K562 (cell line): ENCODE data around the gene CYP2W1. TPM values are rescaled to one million over a fixed set of nuclear protein-coding genes. Genes with fewer than 3 reads are reported as not detected.
A peak's percentile ranks its signal among the peaks of the same experiment; 100 is the strongest.

Experiments used
- ATAC-seq: fragments of 200-7000 bp; cut with Tn5 transposase; 3 replicates; pipeline ENCODE4 v1.9.1; 2020; ENCODE audit warnings: moderate library complexity
- BruUV-seq: library from RNA; stranded (reverse); fragments of 400-500 nt; replicated peaks from 2 replicates; lab custom pipeline; 2021; lab: Mats Ljungman, UMichigan
- CTCF ChIA-PET: fragments of 300-600 bp; formaldehyde crosslinking; extraction: SDS; loops from one replicate; lab custom pipeline; 2021; ENCODE audit warnings: low intra/inter-chr PET ratio; lab: Yijun Ruan, JAX
- POLR2A ChIA-PET: fragments of 300-600, 350-650 bp; sonication (Branson Sonifier 250); formaldehyde crosslinking; extraction: SDS; loops from one replicate; lab custom pipeline; 2021; ENCODE audit warnings: antibody characterized with exemption, inconsistent platforms; lab: Yijun Ruan, JAX
- DNase-seq, 4 experiments: peaks; one replicate each; pipeline versions ENCODE4 v3.0.0 to v3.0.0-alpha.2; 2011 to 2018; ENCODE audit warnings: low spot score in 3 of 4, mixed read lengths in 3 of 4; ENCODE audit errors: extremely low read depth in 1 of 4
- FAIRE-seq: peaks from 2 replicates; lab custom pipeline; 2011; peaks lifted over from hg19 to GRCh38; lab: Jason Lieb, UNC
- H2AFZ ChIP-seq: 2 replicates; pipeline ENCODE4 v1.6.0; 2011; ENCODE audit warnings: low read depth, low read length, control low read depth, inconsistent platforms
- H3K27ac ChIP-seq: fragments of 200-600 bp; 3 replicates; pipeline ENCODE4 v1.8.0; 2011; ENCODE audit warnings: low read depth, mild to moderate bottlenecking, control low read depth, inconsistent platforms, low read length, moderate library complexity, mixed read lengths; ENCODE audit errors: extremely low read depth
- H3K27me3 ChIP-seq, 2 experiments: fragments of 300-600 bp in 1 of 2; 2 replicates in 1 of 2; 3 replicates in 1 of 2; pipeline versions ENCODE4 v1.6.0 to v1.8.0; 2011; ENCODE audit warnings: inconsistent platforms in 2 of 2, low read length in 2 of 2, mild to moderate bottlenecking in 1 of 2, mixed read lengths in 1 of 2, moderate library complexity in 1 of 2; ENCODE audit not compliant: control insufficient read depth in 2 of 2, insufficient read depth in 2 of 2
- H3K36me3 ChIP-seq: fragments of 300-600 bp; 3 replicates; pipeline ENCODE4 v1.8.0; 2011; ENCODE audit warnings: mild to moderate bottlenecking, low read length, inconsistent platforms; ENCODE audit not compliant: control insufficient read depth, insufficient read depth
- H3K4me1 ChIP-seq, 2 experiments: fragments of 200-600 bp in 1 of 2; replicated peaks in 1 of 2; 2 replicates in 1 of 2; 3 replicates in 1 of 2; pipeline versions ENCODE4 v1.5.1 to v1.8.0; 2011; ENCODE audit warnings: inconsistent platforms in 2 of 2, low read length in 2 of 2, mild to moderate bottlenecking in 1 of 2, mixed read lengths in 1 of 2, moderate library complexity in 1 of 2; ENCODE audit not compliant: control insufficient read depth in 2 of 2, insufficient read depth in 2 of 2
- H3K4me2 ChIP-seq: 2 replicates; pipeline ENCODE4 v1.6.1; 2011; ENCODE audit warnings: low read length, control low read depth, inconsistent platforms, mixed read lengths; ENCODE audit not compliant: insufficient read depth
- H3K4me3 ChIP-seq: fragments of 200-600 bp; sonication (generic), shearing (Covaris generic); 2 replicates; pipeline ENCODE4 v1.5.1; 2016; ENCODE audit warnings: control low read depth, inconsistent platforms
- H3K79me2 ChIP-seq: fragments of 200-600 bp; 3 replicates; pipeline ENCODE4 v1.8.0; 2011; ENCODE audit warnings: low read length, inconsistent platforms; ENCODE audit not compliant: control insufficient read depth, insufficient read depth
- H3K9ac ChIP-seq, 2 experiments: 2 replicates each; pipeline versions ENCODE4 v1.6.0 to v1.6.1; 2011; ENCODE audit warnings: low read depth in 2 of 2, low read length in 2 of 2, control low read depth in 1 of 2, inconsistent platforms in 1 of 2, mild to moderate bottlenecking in 1 of 2, mixed read lengths in 1 of 2; ENCODE audit not compliant: insufficient read depth in 1 of 2
- H3K9me1 ChIP-seq: one replicate; pipeline ENCODE4 v1.6.0; 2011; ENCODE audit warnings: inconsistent platforms, mild to moderate bottlenecking, low read length, moderate library complexity; ENCODE audit not compliant: control insufficient read depth, insufficient read depth
- H3K9me3 ChIP-seq: replicated peaks from 2 replicates; pipeline ENCODE4 v1.5.1; 2011; ENCODE audit warnings: low read depth, low read length, inconsistent platforms; ENCODE audit not compliant: control insufficient read depth, insufficient read depth
- H4K20me1 ChIP-seq: replicated peaks from 2 replicates; pipeline ENCODE4 v1.6.1; 2011; ENCODE audit warnings: low read length, inconsistent platforms, mixed read lengths; ENCODE audit not compliant: control insufficient read depth, insufficient read depth
- BCL6 ChIP-seq: fragments of 250-450 bp; sonication (Bioruptor Pico); IDR thresholded peaks from 2 replicates; pipeline ENCODE4 v1.4.0; 2020
- BRD4 ChIP-seq: fragments of 200-600 bp; sonication (generic); IDR thresholded peaks from 2 replicates; pipeline ENCODE4 v1.6.1; 2017; ENCODE audit warnings: inconsistent platforms
- EP300 ChIP-seq: IDR thresholded peaks from 2 replicates; pipeline ENCODE4 v1.6.1; 2012; ENCODE audit warnings: low read length, improper control_type of control experiment
- FOS ChIP-seq: IDR thresholded peaks from 3 replicates; pipeline ENCODE4 v1.6.1; 2011; ENCODE audit not compliant: insufficient read length; ENCODE audit errors: extremely low read depth
- KDM1A ChIP-seq, 2 experiments: fragments of 450-650 bp; IDR thresholded peaks; 2 replicates each; pipeline ENCODE4 v1.6.1; 2016; ENCODE audit warnings: mild to moderate bottlenecking in 2 of 2
- MAZ ChIP-seq, 2 experiments: fragments of 450-650 bp in 1 of 2; sonication (generic) in 1 of 2; formaldehyde crosslinking; IDR thresholded peaks in 1 of 2; conservative IDR thresholded peaks in 1 of 2; 2 replicates each; pipeline versions ENCODE4 v1.4.0 to v1.5.0; 2020; ENCODE audit warnings: mild to moderate bottlenecking in 1 of 2, missing genetic modification reagents in 1 of 2
- NR1H2 ChIP-seq: sonication (generic); formaldehyde crosslinking; IDR thresholded peaks from 2 replicates; pipeline ENCODE4 v1.4.0; 2020; ENCODE audit warnings: mild to moderate bottlenecking, missing genetic modification reagents
- NR2C2 ChIP-seq, 2 experiments: fragments of 200-800 bp in 1 of 2; sonication (Bioruptor generic) in 1 of 2; sonication (generic) in 1 of 2; formaldehyde crosslinking in 1 of 2; IDR thresholded peaks; 2 replicates each; pipeline versions ENCODE4 v1.6.1 to v1.8.0; 2016 to 2022; ENCODE audit warnings: mild to moderate bottlenecking in 1 of 2, missing compliant biosample characterization in 1 of 2, missing genetic modification characterization in 1 of 2, missing genetic modification reagents in 1 of 2
- POLR2G ChIP-seq: fragments of 200-400 bp; formaldehyde crosslinking; IDR thresholded peaks from 2 replicates; pipeline ENCODE4 v1.6.1; 2017; ENCODE audit warnings: low read depth, mild to moderate bottlenecking, antibody characterized with exemption, low read length, moderate library complexity
- RBM22 ChIP-seq: fragments of 200-400 bp; formaldehyde crosslinking; IDR thresholded peaks from 2 replicates; pipeline ENCODE4 v1.6.1; 2018; ENCODE audit warnings: low read length, low read depth; ENCODE audit not compliant: poor library complexity, severe bottlenecking
- RUNX1 ChIP-seq: sonication (generic); IDR thresholded peaks from 2 replicates; pipeline ENCODE4 v1.6.1; 2016; ENCODE audit warnings: antibody characterized with exemption, low read depth
- TEAD1 ChIP-seq, 2 experiments: fragments of 450-650 bp in 1 of 2; sonication (generic) in 1 of 2; formaldehyde crosslinking; IDR thresholded peaks; 2 replicates each; pipeline versions ENCODE4 v1.4.0 to v1.8.0; 2020 to 2022; ENCODE audit warnings: mild to moderate bottlenecking in 2 of 2, missing genetic modification reagents in 1 of 2
- ZC3H11A ChIP-seq: IDR thresholded peaks from 2 replicates; pipeline ENCODE4 v1.6.1; 2012; ENCODE audit warnings: low read depth, low read length, improper control_type of control experiment
- ZNF79 ChIP-seq: fragments of 250-450 bp; sonication (Bioruptor Pico); IDR thresholded peaks from 2 replicates; pipeline ENCODE4 v1.4.0; 2020; ENCODE audit warnings: low read depth, mild to moderate bottlenecking, moderate library complexity
- ZSCAN29 ChIP-seq: fragments of 450-650 bp; IDR thresholded peaks from 2 replicates; pipeline ENCODE4 v1.6.1; 2017
- WGBS: fragments of 100-300 bp; shearing (Covaris generic); methylation state at CpG from one replicate; pipeline ENCODE4 v1.1.6; 2016; ENCODE audit warnings: low coverage, mixed read lengths; ENCODE audit not compliant: insufficient coverage; ENCODE audit errors: missing lambda C conversion rate; 5-methylcytosine and 5-hydroxymethylcytosine counted together
- in situ Hi-C: fragments of 300-500 bp; cut with MboI; formaldehyde crosslinking; loops from 4 replicates; pipeline ENCODE4 v1.15.0; 2018; ENCODE audit warnings: inconsistent platforms, mixed read lengths
- intact Hi-C: fragments of 100-400 bp; cut with micrococcal nuclease; formaldehyde crosslinking; loops from 2 replicates; pipeline ENCODE4 v1.14.2; 2022
- polyA plus RNA-seq, 8 experiments: library from polyadenylated mRNA; depleted of rRNA in 4 of 8; stranded (reverse) in 5 of 8; unstranded in 3 of 8; fragments of >200 nt; fragmentation: Nextera tagmentation in 2 of 8; fragmentation: Illumina TruSeq in 1 of 8; extraction: Ambion mirVana in 2 of 8; extraction: Trizol in 1 of 8; gene quantifications; 2 replicates each; pipeline versions ENCODE4 v1.2.1 to v1.2.3, GENCODE V29; 2011 to 2014; ENCODE audit warnings: inconsistent platforms in 1 of 8, missing spikeins in 1 of 8
- total RNA-seq, 7 experiments: library from RNA; depleted of rRNA in 6 of 7; stranded (reverse); fragments of >200 nt in 6 of 7; fragmentation: Illumina TruSeq in 2 of 7; extraction: Trizol in 2 of 7; gene quantifications; 2 replicates each; pipeline versions ENCODE4 v1.2.1 to v1.2.3, GENCODE V29; 2011 to 2021; ENCODE audit warnings: low replicate concordance in 1 of 7
- TF ChIP-seq, protein P1 (sequence below): IDR thresholded peaks from 2 replicates; pipeline ENCODE4 v1.6.1; 2011; ENCODE audit not compliant: insufficient read length; ENCODE audit errors: extremely low read depth
- TF ChIP-seq, protein P2 (sequence below): sonication (generic); formaldehyde crosslinking; IDR thresholded peaks from 2 replicates; pipeline ENCODE4 v1.8.1; 2023; ENCODE audit warnings: mild to moderate bottlenecking, missing genetic modification reagents
- TF ChIP-seq, protein P3 (sequence below): fragments of 450-650 bp; IDR thresholded peaks from 2 replicates; pipeline ENCODE4 v1.6.1; 2017; ENCODE audit warnings: antibody characterized with exemption

The CYP2W1 gene
- total and polyA plus RNA-seq, 9 of the 15 experiments (the other 6 are each of a cell fraction or from before 2014, with no cell fraction given), result not detected

DNA sequence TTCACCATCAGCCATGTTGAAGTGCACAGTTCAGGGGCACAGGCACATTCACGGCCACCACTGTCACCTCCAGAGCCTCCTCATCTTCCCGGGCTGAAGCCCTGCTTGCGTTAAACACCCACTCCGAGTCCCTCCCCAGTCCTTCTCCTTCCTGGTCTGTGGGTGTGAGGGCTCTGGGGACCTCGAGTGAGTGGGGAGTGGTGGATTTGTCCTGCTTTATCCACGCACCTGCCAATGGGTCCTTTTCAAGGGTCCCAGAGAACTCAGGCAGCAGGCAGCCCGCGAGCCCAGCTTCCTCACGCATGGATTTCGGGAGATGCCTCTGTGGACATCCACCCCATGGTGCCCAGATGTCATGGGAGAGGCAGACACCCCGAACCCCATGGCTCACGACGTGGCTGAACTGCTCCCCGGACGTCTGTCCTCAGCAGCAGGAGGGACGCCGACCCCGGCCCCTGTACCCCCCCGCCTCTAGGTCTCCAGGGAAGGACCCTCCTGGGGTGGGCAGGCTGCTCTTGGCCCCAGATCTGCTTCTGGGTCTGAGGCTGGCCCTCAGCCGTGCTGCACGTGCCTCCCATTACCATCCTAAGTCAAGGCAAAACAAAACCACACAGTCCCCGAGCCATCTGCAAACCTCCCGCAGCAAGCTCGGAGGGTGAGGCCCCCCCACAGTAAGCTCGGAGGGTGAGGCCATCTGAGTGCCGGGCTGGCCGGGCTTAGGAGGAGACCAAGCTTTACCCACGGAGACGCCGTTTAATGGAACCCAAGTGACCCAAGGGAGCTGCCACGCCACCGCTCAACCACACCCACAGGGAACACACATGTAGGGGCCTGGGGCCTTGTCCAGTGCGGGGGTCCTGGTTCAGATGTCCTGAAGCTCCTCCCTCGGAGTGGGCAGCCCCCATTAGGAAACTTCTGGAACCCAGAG, 9.0 kb downstream of the CYP2W1 start:
- ChIA-PET CTCF (interaction anchor here (0.6 to 4.1 kb wide), 11 partner anchors 17 to 483 kb away, joined by 3 to 111 read pairs (median 6); partner anchors contain the start of gene GPR146), POLR2A (interaction anchor here (0.9 to 2.4 kb wide), 5 partner anchors 10 to 185 kb away, joined by 4 to 7 read pairs (median 4); partner anchors contain the start of gene COX19)
- FAIRE-seq (no peak), DNase-seq (no peak), ATAC-seq (no peak)
- TF ChIP-seq FOS (no peak), ZNF79 (CRISPR knock-in tag) (no peak), NR2C2 (CRISPR knock-in tag; IDR thresholded peaks at IDR 0.05) (no peak), NR2C2 (tag; IDR thresholded peaks at IDR 0.05) (no peak), ZSCAN29 (no peak), MAZ (CRISPR knock-in tag; conservative IDR thresholded peaks at IDR 0.05 in 1 of 2, IDR thresholded peaks at IDR 0.05 in 1 of 2) (no peak), POLR2G (peak; percentile 66), ZC3H11A (no peak), NR1H2 (CRISPR knock-in tag) (no peak), BRD4 (no peak), BCL6 (CRISPR knock-in tag) (no peak), KDM1A (IDR thresholded peaks at IDR 0.05) (no peak), RBM22 (peak; percentile 37), EP300 (no peak), RUNX1 (no peak), TEAD1 (CRISPR knock-in tag; IDR thresholded peaks at IDR 0.05) (no peak)
- TF ChIP-seq, protein P1, sequence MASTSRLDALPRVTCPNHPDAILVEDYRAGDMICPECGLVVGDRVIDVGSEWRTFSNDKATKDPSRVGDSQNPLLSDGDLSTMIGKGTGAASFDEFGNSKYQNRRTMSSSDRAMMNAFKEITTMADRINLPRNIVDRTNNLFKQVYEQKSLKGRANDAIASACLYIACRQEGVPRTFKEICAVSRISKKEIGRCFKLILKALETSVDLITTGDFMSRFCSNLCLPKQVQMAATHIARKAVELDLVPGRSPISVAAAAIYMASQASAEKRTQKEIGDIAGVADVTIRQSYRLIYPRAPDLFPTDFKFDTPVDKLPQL, result no peak
- TF ChIP-seq, protein P2, sequence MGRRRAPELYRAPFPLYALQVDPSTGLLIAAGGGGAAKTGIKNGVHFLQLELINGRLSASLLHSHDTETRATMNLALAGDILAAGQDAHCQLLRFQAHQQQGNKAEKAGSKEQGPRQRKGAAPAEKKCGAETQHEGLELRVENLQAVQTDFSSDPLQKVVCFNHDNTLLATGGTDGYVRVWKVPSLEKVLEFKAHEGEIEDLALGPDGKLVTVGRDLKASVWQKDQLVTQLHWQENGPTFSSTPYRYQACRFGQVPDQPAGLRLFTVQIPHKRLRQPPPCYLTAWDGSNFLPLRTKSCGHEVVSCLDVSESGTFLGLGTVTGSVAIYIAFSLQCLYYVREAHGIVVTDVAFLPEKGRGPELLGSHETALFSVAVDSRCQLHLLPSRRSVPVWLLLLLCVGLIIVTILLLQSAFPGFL (CRISPR knock-in tag), result no peak
- TF ChIP-seq, protein P3, sequence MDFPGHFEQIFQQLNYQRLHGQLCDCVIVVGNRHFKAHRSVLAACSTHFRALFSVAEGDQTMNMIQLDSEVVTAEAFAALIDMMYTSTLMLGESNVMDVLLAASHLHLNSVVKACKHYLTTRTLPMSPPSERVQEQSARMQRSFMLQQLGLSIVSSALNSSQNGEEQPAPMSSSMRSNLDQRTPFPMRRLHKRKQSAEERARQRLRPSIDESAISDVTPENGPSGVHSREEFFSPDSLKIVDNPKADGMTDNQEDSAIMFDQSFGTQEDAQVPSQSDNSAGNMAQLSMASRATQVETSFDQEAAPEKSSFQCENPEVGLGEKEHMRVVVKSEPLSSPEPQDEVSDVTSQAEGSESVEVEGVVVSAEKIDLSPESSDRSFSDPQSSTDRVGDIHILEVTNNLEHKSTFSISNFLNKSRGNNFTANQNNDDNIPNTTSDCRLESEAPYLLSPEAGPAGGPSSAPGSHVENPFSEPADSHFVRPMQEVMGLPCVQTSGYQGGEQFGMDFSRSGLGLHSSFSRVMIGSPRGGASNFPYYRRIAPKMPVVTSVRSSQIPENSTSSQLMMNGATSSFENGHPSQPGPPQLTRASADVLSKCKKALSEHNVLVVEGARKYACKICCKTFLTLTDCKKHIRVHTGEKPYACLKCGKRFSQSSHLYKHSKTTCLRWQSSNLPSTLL, result no peak
- no peak overlapping the region for H3K4me3 ChIP-seq
- BruUV-seq, result no TSS peak
- no peaks in the 10 kb centered on the region for H3K79me2 ChIP-seq
- H3K36me3 ChIP-seq, result peaks cover 4% of the 10 kb centered on the region; the same call in 1 of the 3 replicates
- H3K4me2 ChIP-seq, result no peak overlapping the region
- no peaks in the 10 kb centered on the region for H4K20me1 ChIP-seq
- no peaks in the 10 kb centered on the region for H3K9me1 ChIP-seq
- no peak overlapping the region for H2AFZ ChIP-seq
- no peaks in the 10 kb centered on the region for H3K27me3 ChIP-seq
- 40% methylated on average over 21 of the region's 34 CpGs for WGBS
- in situ Hi-C loops (loop anchor here (5.0 to 25.0 kb wide), 2 partner anchors 35 to 170 kb away; partner anchors contain the start of gene ZFAND2A), intact Hi-C loops (no loop called here)
- H3K27ac ChIP-seq, result no peak overlapping the region
- no peaks in the 10 kb centered on the region for H3K9me3 ChIP-seq
- no peak overlapping the region; a peak in 1 of 4 replicates for H3K9ac ChIP-seq
- H3K4me1 ChIP-seq, result peaks cover 0 to 82% of the 10 kb centered on the region in 2 experiments; a peak in 2 of 5 replicates
